Measurements from ENCODE around the gene RAPGEF1.

RAPGEF1 gene

DNA sequence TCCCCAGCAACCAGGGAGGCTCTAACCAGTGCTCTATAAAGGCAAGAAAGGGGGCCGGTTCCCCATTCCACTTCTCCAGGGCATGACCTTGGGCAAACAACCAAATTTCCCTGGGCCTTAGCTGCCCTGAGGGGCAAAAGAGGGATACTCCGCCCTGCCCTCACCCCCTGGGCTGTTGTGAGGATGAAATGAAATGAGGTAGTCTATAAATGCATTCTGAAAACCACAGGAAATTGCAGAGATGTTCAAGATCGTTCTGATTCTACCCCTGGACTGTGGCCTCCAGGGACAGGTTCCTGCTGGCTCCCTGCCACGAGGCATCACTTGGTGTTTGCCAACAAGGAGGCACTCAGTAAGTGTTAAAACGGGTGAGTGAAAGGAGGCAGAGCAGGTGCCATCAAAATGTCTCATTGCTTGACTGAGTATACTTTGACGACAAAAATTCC is 5.7 kb downstream of the RAPGEF1 start:
- TF ChIP-seq TAF1 (IDR thresholded peaks at IDR 0.05; ENCODE audit: borderline replicate concordance, insufficient read depth, low read length) (no peak), POLR2AphosphoS5 (IDR thresholded peaks at IDR 0.05; ENCODE audit: low read depth, low read length) (no peak), FOXP2 (optimal IDR thresholded peaks at IDR 0.05; ENCODE audit: borderline replicate concordance, extremely low read depth, extremely low read length, insufficient read depth) (no peak), SIN3A (IDR thresholded peaks at IDR 0.05; ENCODE audit: borderline replicate concordance, insufficient read depth, low read length) (no peak)
- TF ChIP-seq, protein P1, sequence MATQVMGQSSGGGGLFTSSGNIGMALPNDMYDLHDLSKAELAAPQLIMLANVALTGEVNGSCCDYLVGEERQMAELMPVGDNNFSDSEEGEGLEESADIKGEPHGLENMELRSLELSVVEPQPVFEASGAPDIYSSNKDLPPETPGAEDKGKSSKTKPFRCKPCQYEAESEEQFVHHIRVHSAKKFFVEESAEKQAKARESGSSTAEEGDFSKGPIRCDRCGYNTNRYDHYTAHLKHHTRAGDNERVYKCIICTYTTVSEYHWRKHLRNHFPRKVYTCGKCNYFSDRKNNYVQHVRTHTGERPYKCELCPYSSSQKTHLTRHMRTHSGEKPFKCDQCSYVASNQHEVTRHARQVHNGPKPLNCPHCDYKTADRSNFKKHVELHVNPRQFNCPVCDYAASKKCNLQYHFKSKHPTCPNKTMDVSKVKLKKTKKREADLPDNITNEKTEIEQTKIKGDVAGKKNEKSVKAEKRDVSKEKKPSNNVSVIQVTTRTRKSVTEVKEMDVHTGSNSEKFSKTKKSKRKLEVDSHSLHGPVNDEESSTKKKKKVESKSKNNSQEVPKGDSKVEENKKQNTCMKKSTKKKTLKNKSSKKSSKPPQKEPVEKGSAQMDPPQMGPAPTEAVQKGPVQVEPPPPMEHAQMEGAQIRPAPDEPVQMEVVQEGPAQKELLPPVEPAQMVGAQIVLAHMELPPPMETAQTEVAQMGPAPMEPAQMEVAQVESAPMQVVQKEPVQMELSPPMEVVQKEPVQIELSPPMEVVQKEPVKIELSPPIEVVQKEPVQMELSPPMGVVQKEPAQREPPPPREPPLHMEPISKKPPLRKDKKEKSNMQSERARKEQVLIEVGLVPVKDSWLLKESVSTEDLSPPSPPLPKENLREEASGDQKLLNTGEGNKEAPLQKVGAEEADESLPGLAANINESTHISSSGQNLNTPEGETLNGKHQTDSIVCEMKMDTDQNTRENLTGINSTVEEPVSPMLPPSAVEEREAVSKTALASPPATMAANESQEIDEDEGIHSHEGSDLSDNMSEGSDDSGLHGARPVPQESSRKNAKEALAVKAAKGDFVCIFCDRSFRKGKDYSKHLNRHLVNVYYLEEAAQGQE (IDR thresholded peaks at IDR 0.05; ENCODE audit: insufficient read depth in 1 of 2, low read depth in 2 of 2, low read length in 2 of 2) = no peak

DNA sequence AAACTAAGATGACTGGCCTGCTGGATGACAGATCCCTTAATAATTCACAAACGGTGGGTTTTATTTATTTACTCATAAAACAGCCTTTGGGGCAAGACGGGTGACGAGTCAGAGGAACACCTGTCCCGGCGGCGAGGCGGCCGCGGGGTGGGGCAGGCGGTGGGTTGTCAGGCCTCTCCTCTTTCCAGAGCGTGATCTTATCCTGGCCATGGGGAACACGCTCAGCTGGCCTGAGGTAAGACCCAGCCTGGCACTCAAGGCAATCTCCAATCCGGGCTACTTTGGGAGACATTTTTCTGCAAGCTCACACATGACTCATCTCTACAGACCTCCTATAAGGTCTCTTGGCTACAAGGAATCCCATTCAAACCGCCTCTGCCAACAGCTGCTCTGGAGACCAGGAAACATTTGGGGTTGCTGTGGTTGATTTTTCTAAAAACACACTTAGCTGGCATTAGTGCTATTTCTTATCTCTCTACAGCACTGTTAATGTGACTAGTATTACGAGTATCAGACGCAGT is 6.3 kb downstream of the RAPGEF1 start:
- TF ChIP-seq POLR2AphosphoS5 (IDR thresholded peaks at IDR 0.05; ENCODE audit: low read depth, low read length) = no peak
- TF ChIP-seq FOXP2 (optimal IDR thresholded peaks at IDR 0.05; ENCODE audit: borderline replicate concordance, extremely low read depth, extremely low read length, insufficient read depth) = no peak
- TF ChIP-seq SIN3A (IDR thresholded peaks at IDR 0.05; ENCODE audit: borderline replicate concordance, insufficient read depth, low read length) = no peak
- TF ChIP-seq TAF1 (IDR thresholded peaks at IDR 0.05; ENCODE audit: borderline replicate concordance, insufficient read depth, low read length) = no peak

DNA sequence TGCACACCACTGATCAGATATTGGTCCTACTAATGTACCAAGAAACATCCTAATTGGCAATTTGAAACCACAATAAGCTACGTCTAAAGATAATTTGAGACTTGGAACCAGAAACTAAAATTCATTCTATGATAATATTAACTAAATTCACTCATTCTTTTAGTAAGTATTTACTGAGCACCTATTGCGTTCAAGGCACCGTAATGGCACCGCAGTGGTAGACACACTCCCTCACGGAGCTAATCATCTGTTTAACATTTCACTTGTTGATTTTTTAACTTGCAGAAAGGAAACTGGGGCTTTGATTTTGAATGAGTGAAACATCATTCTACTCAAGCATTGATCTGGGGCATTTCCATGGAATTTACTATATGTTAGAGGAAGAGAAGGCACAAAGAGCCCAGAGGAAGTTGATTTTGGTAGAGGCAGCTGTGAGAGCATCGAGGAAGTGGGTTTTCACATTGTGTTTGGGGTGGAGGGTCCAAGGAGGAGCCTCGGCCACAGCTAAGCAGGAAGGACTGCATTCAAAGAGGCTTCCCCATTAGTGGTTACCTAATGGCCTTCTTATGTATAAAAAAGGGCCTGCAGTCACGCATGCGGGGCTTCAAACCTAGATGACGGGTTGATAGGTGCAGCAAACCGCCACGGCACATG is 7.1 kb downstream of the RAPGEF1 start:
- TF ChIP-seq POLR2AphosphoS5 (IDR thresholded peaks at IDR 0.05; ENCODE audit: low read depth, low read length) = no peak
- TF ChIP-seq, protein P1 (IDR thresholded peaks at IDR 0.05; ENCODE audit: insufficient read depth in 1 of 2, low read depth in 2 of 2, low read length in 2 of 2) = no peak
- TF ChIP-seq TAF1 (IDR thresholded peaks at IDR 0.05; ENCODE audit: borderline replicate concordance, insufficient read depth, low read length) = no peak
- no peak for TF ChIP-seq SIN3A (IDR thresholded peaks at IDR 0.05; ENCODE audit: borderline replicate concordance, insufficient read depth, low read length)
- no peak for TF ChIP-seq FOXP2 (optimal IDR thresholded peaks at IDR 0.05; ENCODE audit: borderline replicate concordance, extremely low read depth, extremely low read length, insufficient read depth)

DNA sequence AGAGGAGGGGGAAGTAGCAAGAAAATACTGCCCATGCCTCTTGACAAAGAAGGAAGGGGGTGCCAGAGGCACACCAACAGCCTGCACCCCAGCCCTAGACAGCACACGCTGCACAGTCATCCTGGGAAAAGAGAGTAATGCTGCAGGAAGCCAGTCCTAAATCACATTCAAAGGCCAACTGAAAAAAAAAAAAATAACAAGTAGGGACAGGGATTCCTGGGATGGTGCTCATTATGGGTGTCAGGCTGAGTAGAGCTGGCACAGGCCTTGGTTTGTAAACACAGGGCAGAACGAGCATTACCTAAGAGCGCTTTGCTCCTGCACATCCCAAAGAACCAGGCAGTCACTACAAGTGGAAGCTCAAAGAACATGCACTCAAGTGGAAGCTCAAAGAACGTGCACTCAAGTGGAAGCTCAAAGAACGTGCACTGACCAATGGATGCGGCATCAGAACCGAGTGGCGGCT is 7.8 kb downstream of the RAPGEF1 start:
- TF ChIP-seq TAF1 (IDR thresholded peaks at IDR 0.05; ENCODE audit: borderline replicate concordance, insufficient read depth, low read length) = no peak
- TF ChIP-seq, protein P1 (IDR thresholded peaks at IDR 0.05; ENCODE audit: insufficient read depth in 1 of 2, low read depth in 2 of 2, low read length in 2 of 2) = no peak
- no peak for TF ChIP-seq POLR2AphosphoS5 (IDR thresholded peaks at IDR 0.05; ENCODE audit: low read depth, low read length)
- TF ChIP-seq FOXP2 (optimal IDR thresholded peaks at IDR 0.05; ENCODE audit: borderline replicate concordance, extremely low read depth, extremely low read length, insufficient read depth) = no peak
- TF ChIP-seq SIN3A (IDR thresholded peaks at IDR 0.05; ENCODE audit: borderline replicate concordance, insufficient read depth, low read length) = no peak

DNA sequence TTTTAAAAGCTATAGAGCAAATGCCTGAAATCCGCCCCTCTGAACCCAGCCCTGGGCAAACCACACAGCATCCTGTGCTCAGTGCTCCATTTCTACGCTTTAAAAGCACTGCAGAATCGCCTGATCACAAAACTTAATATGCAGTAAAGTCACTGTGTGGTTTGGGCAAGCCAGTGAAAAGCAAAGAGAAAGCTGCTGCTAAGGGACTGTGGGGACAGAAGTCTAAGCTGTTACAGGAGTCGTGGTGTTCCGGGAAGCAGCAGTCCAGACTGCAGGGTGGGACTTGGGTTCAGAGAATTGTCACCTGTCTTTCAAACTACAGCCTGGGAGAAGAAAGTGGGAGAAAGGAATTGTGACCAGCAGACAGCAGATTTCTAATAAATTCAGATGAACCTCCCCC is 8.2 kb downstream of the RAPGEF1 start:
- no peak for TF ChIP-seq SIN3A (IDR thresholded peaks at IDR 0.05; ENCODE audit: borderline replicate concordance, insufficient read depth, low read length)
- no peak for TF ChIP-seq FOXP2 (optimal IDR thresholded peaks at IDR 0.05; ENCODE audit: borderline replicate concordance, extremely low read depth, extremely low read length, insufficient read depth)

DNA sequence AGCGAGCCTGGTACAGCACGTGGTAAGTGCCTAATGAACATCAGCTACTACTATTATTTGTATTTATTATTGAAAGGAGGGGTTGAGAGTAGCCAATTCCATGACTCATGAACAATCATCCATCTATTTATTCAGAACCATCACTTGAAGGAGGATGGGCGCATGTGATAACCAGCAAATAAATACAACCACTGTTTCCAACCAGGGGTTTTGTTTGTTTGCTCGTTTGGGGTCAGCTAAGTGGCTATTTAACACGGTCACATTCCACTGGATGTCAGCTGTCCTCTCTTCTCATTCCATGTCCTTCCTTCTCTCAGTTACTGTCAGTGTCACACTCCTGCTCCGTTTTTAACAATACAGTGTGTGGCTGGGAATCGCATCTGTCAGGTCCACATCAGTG is 8.6 kb downstream of the RAPGEF1 start:
- TF ChIP-seq POLR2AphosphoS5 (IDR thresholded peaks at IDR 0.05; ENCODE audit: low read depth, low read length) (no peak), SIN3A (IDR thresholded peaks at IDR 0.05; ENCODE audit: borderline replicate concordance, insufficient read depth, low read length) (no peak), FOXP2 (optimal IDR thresholded peaks at IDR 0.05; ENCODE audit: borderline replicate concordance, extremely low read depth, extremely low read length, insufficient read depth) (no peak), TAF1 (IDR thresholded peaks at IDR 0.05; ENCODE audit: borderline replicate concordance, insufficient read depth, low read length) (no peak)
- TF ChIP-seq, protein P1 (IDR thresholded peaks at IDR 0.05; ENCODE audit: insufficient read depth in 1 of 2, low read depth in 2 of 2, low read length in 2 of 2) = no peak
